ENCODE results near the gene HAPSTR1.

- peak; percentile 59 for TF ChIP-seq CTCF (IDR thresholded peaks at IDR 0.05; ENCODE audit: low read depth, low read length)
- no peak for TF ChIP-seq POLR2A (IDR thresholded peaks at IDR 0.05; ENCODE audit: extremely low read depth, insufficient read length)
- TF ChIP-seq MAX (IDR thresholded peaks at IDR 0.05; ENCODE audit: low read depth, low read length): no peak
- TF ChIP-seq MYC (IDR thresholded peaks at IDR 0.05; ENCODE audit: low read depth, low read length): no peak
These were observed 41.2 kb upstream of the HAPSTR1 start for GRCh38 chr16:9050102-9050830.
